ENCODE data around the gene CDK6.

Gene CDK6

DNA sequence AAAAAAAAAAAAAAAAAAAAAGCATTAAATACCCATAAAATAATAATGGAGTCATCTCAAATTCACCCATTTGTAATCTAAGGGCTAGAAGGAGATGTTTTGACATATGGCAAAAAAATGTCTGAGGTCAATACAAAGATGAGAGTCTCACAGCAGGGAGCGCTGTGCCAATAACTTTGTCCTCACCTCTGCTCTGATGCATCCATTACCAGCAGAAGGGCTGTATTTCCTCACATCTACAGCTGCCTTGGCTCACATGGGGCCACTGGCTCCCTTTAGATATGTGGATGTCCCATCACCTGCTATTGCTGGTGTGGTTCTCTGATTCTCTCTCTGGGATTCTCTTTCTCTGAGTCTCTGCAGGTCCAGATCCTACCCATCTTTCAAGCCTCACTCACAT, 155.9 kb downstream of the CDK6 start:
- no peak for DNase-seq (ENCODE audit: low read depth)

DNA sequence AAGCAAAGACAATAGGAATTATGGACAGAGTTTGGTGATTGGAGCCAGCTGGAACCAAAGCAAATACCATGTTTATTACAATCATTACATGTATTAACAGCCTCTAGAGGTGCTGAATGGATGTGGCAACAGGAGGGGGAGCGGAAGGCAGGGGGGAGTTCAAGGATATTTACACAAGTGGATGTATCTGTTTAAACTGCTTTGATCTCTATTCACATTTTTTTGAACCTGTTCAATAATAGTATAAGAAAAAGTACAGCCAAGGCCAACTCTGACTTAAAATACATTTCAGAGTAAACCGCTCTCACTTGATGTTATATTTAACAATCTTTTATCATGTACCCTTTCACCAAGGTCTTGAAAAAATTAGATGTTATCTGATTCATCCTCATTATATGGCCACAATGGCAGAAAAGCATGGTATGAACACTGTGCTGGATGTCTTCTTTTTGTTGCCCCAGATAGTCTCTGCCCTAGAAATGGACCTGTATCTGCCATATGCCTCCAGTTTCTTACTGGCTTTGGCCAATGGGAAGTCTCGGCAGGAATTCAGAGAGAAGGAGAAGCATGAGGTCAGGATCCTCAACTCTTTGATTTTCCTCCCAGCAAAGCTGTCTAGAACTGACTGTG, 158.0 kb downstream of the CDK6 start:
- no peak for DNase-seq (ENCODE audit: low read depth)

DNA sequence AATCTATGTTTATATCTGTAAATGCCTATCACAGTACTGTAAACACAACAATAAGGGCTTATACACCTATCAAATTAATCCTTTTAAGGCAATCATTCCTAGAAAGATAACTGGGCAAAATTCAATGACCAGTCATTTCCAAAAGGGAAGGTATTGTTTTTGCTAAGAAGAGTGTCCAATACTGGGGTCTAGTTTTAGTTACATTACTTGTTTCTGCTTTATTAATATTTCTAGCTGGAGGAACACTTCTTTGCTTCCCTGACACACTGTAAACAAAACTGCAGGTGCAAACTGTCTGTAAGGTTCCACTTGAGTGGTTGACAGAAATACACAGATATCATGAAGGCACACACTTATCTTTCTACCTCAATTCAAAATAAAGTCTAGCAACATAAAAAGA, 162.0 kb downstream of the CDK6 start:
- no peak for DNase-seq (ENCODE audit: low read depth)

DNA sequence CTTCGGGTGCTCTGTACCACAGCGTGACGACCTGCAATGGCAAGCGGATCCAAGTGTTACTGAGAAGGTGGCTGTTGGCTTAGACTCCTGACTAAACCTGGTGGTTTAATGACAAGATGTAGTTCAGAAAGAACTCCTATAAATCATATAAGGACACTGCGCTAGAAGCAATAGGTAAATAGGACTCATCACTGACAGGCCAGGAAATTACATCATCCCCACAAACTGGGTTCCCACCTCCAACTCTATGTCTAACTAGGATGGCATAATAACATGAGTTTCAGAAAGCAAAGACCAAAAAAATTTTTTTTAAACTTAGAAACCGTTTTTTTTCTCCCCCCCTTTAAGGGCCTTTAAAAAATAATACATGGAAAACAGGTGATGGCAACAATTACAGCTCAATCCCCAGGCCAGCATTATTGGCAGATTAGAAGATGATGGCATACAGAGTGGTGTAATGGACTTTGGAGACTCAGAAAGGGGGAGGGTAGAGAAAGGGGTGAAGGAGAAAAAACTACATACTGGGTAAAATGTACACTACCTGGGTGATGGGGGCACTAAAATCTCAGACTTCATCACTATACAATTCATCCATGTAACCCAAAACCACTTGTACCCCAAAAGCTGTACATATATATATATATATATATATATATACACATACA, 164.7 kb downstream of the CDK6 start:
- DNase-seq (ENCODE audit: low read depth): no peak

DNA sequence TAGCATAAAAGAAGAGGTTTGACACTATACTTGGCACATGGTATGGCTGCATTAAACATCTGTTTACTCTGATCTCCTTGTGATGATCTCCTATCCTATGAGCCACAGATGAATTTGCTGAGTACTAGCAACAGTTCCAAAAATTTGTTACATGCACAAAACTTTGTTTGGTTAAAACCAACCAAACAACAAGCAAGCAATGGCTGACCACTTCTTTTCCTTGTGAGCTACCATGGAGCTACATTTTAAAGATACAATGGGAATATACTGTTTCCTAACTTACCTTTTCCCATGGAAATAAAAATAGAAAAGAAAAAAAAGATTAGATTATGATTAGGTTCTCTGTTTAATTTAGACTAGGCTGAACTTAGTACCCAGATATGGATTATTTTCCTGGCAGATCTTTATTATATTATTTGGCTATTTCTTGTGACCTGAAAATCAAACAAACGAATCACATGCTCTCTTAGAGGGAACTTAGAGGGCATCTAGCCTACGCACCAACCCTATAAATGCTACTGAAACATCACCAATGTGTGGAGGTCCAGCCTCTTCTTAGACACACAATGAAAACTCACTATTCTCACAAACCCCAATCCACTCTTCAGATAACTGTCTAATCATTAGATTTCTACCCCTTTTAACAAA, 166.0 kb downstream of the CDK6 start:
- no peak for DNase-seq (ENCODE audit: low read depth)

DNA sequence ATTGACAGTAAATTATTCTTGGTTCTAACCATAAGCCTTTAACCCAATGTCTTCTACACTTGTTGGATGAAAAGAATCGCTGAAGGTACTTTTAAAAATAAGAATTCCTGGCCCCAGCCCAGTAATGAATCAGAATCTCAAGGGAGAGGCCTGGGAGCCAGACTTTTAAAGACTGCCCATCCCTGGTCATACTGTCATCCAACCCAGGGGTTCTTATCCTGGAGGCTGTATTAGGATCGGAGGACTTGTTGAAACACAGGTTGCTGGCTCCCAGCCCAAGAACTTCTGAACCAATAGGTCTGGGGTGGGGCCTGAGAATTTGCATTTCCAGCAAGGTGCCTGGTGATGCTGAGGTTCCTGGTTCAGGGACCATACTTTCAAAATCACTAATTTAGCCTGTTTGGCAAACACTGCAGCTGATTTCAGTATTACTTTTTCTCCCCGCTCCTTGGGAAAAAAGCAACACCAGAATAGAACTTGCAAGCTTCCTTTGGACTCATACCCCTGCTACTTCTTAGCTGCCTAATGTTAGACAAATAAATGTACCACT, 166.7 kb downstream of the CDK6 start:
- no peak for DNase-seq (ENCODE audit: low read depth)

DNA sequence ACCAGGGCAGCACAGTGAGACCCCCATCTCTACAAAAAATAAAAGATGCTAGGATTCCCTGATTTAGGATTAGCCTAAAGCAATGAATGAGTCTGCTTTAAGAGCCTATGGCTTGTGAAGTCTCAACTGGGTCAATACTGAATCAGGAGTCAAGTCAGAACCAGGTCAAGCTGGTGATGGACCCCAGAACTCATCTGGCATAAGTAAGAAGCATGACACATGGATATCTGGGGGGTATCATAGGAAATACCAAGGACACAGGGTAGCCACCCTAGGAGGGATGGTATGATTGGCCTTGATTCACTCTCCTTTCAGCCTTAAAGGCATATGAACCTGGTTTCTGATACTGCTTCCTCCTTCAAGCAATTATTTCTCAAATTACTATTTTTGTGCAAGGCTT, 167.8 kb downstream of the CDK6 start:
- DNase-seq (ENCODE audit: low read depth): no peak

DNA sequence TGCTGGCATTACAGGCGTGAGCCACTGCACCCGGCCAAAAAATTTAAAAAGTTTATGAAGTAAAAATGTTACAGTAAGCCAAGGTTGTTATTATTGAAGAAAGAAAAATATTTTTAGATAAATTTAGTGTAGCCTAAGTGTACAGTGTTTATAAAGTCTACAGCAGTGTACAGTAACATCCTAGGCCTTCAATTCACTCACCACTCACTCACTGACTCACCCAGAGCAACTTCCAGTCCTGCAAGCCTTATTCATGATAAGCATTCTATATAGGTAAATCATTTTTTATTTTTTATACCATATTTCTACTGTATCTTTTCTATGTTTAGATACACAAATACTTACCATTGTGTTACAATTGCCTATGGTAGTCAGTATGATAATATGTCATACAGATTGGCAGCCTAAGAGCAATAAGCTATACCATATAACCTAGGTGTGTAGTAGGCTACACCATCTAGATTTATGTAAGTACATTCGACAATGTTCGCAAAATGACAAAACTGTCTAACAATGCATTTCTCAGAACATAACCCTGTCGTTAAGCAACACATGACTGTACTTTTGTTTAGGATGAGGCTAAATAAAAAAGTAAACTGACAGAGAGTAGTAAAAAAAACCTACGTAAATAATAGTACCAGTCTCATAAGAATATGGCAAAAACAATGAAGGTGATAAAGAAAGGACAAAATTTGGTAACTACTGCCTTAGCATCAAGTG, 168.4 kb downstream of the CDK6 start:
- DNase-seq (ENCODE audit: low read depth): no peak

DNA sequence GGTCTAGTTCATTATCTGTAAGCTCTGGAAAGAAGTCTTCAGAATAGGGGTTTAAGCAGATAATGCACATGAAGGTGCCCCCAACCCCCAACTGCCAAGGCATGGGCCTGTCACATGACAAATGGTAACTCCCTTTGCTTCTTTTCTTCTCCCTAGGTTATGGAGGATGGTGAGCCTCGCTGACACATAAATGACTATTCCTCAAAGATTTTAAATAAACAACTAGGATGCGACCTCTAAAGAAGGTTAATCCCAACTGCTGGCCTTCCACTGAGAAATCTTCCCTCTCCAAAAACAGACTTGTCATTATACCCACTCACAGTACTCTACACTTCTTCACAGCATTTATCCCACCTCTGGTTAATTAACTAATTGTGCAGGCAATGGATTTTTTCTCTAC, 170.4 kb downstream of the CDK6 start:
- DNase-seq (ENCODE audit: low read depth): no peak

DNA sequence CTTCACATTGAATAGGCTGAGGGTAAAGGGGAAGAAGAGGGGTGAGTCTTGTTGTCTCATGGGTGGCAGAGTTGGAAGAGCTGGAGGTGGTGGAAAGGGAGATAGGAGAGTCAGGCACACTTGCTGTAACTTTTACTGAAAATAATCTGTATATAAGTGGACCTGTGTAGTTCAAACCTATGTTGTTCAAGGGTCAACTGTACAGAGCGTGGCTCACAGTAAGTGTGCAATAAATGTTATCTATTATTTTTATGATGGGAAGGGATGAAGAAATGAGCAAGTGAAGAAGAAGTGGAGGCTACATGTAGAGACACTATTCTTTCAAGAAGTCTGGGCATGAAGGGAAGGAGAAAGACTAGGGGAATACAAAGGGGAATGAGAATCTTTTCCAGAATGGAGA, 174.7 kb downstream of the CDK6 start:
- DNase-seq (ENCODE audit: low read depth): no peak

DNA sequence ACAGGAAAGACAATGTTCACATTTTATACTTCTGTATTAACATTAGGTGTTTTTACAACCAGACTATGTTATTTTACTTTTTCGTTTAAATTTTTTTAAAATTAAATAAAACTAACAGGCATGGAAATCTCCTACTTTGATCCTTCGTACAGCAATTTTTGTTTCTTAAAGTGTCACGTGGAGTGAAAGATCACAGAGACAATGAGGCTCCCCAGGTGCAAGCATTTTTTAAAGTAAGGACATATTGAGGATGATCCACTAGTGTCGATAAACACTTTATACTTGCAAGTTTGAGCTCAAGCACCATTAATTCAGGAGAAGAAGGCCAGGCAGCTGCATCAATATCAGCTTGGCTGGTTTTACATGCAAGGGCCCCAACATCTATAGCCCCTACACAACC, 177.7 kb downstream of the CDK6 start:
- DNase-seq (ENCODE audit: low read depth): no peak

DNA sequence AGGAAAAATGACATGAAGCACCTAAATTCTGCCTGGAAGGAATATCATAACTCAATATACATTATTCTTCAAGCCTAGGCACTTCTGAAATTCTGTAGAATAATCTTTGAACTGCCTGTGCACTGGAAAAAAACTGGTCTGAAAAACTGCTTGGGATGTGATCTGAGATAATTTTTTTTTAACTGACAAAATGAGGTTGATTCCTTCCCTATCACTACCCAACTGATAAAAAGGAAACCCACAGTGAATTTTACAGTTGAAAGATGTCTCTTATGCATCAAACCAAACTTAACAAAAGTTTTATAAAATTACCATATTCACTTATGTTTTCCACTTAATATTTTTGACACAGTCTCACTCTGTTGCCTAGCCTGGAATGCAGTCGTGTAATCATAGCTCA, 179.0 kb downstream of the CDK6 start:
- DNase-seq (ENCODE audit: low read depth): no peak

DNA sequence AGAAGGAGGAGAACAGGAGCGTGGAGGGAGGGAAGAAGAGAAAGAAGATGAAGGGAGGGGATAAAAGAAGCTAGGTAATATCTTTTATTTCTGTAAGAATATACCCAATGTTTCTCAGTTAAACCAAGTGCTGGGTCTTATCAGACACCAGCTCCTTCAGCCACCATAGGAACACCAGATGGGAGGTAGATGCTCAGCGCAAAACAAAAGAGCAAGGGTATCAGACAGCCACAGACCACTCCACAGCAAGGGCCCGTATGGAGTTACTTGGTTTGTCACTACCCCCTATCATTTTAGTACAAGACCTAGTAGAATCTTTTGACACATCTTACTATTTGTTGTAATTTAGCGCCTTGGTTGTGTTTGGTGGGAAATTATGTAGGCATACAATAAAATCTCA, 180.3 kb downstream of the CDK6 start:
- DNase-seq (ENCODE audit: low read depth): no peak

DNA sequence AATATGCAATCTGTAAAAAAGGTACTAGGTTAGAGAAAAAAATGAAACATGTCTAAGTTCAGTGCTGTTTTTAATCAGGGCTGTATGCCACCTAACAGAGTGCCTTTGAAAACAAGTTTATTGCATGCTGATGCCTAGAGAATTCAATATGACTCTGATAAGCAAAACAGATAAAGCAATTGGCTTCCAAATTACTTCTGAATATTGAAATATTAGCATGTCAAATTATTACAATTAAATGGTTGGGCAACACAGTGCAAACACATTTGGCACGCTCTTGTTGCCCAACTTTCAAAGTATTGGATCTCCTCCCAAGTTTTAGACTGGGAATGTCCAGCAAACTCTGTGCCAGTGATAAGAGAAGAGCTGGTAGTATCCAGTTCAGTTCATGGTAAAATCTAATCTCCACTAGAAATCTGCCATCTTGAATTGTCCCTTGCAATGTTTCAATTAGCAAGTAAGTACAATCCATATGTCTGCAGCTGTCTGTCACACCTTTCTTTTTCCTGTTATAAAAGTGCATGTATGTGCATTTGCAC, 181.0 kb downstream of the CDK6 start:
- DNase-seq (ENCODE audit: low read depth): peak; percentile 26

DNA sequence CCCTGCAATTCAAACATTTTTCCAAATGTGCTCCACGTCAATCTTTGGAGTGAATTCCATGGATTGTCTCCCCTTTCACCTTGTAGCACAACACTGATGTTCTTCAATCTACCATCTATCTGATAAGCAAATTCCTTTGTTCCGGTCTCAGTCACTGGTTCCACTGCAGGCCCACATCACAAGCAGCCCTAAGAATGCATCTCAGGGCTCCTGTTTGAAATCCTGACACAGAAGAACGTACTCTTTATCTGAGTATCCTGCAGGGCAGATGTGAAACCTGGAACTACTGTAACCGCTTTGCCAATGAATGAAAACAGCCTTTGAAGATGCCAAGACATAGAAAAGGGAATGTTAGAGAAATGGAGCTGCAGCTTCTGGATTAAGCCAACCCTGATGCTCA, 183.2 kb downstream of the CDK6 start:
- no peak for DNase-seq (ENCODE audit: low read depth)

DNA sequence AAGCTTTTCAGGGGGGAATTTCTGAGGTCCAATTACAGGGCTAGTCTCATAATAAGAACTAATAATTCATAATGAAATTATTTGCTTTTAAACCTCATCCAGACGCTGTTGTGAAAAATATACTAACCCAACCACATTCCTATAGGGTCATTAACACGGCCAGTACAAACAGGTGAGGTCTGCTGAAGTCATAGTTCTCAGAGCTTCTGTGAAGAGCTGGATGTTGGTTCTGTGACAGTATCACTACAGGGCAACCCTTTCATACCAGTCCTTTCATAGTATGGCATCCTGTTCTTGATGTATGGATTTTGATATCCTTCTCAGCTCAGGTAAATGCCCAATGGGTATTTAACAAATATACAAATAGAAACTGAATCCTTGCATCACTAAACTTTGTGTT, 183.8 kb downstream of the CDK6 start:
- DNase-seq (ENCODE audit: low read depth): no peak

DNA sequence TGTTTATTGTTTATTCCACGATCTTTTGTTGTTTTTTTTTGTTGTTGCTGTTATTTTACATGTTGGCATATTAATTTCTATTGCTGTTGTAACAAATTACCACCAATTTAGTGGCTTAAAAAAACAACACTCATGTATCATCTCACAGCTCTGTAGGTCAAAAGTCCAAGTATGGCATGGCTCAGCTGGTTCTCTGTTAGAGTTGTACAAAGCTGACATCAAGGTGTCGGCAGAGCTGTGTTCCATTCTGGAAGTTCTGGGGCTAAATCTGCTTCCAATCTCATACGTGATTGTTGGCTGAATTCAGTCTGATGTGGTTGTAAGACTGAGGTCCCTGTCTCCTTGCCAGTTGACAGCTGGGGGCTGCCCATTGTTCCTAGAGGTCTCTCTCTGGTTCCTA, 186.0 kb downstream of the CDK6 start:
- DNase-seq (ENCODE audit: low read depth): no peak

DNA sequence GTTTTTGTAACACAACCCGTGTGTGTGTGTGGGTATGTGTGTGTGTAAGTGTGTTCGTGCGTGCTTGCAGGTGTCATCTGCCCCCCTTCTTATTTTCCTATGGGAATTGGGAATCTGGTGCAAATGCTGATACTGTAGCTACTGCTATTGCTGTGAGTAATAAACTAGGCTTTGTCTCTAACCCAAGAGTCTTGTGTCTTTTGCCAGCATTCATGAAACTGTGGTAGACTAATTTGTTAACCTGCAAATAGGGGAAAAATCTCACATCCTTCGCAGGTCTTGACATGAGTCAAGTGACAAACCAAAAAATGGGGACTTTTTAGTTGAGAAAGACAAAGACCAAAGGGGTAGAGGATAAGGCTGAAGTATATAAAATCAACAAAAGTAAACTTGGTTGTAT, 188.3 kb downstream of the CDK6 start:
- DNase-seq (ENCODE audit: low read depth): no peak

DNA sequence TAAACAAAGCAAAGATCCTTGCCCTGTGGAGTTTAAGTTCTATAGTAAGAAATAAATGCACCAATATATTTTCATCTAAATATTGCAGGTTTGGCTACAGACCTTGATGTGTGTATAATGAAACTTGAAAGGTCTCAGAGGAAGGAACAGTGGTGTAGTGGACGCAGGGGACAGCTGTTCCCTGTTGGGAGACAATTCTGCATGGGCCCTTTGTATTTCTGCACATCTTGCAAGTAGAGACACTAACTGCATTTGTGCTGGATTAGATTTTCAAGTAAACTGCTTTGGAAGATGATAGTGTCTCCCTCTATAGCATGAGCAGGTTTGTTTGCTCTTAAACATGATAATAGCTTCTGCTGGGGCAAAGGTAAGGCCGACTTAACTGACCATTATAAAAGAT, 188.7 kb downstream of the CDK6 start:
- DNase-seq (ENCODE audit: low read depth): no peak

DNA sequence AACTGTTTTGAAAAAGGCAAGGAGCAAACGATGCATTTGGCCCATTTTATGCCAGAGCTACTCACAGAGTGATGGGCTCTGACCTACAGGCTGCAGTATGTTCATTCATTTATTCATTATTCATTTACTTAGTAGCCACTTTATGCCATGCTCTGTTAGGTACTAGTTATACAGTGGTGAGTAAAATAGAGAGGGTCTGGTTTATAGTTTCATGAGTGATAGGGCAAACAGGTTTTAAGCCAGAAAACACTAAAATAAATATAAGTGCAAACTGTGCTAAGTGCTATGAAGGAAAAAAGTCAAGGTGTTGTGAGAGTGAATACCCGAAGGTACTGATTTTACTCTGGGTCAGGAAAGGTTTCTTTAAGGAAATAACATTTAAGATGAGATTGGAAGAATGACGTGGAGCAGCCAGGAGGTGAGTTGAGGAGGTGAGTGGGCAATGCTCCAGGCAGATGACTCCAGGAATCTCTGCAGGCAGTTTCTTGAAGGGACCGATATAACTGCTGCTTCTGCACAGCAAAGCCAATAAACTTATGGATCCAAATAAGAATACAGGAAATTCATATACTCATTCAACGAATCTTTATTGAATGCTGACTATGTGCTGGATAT, 189.3 kb downstream of the CDK6 start:
- no peak for DNase-seq (ENCODE audit: low read depth)

DNA sequence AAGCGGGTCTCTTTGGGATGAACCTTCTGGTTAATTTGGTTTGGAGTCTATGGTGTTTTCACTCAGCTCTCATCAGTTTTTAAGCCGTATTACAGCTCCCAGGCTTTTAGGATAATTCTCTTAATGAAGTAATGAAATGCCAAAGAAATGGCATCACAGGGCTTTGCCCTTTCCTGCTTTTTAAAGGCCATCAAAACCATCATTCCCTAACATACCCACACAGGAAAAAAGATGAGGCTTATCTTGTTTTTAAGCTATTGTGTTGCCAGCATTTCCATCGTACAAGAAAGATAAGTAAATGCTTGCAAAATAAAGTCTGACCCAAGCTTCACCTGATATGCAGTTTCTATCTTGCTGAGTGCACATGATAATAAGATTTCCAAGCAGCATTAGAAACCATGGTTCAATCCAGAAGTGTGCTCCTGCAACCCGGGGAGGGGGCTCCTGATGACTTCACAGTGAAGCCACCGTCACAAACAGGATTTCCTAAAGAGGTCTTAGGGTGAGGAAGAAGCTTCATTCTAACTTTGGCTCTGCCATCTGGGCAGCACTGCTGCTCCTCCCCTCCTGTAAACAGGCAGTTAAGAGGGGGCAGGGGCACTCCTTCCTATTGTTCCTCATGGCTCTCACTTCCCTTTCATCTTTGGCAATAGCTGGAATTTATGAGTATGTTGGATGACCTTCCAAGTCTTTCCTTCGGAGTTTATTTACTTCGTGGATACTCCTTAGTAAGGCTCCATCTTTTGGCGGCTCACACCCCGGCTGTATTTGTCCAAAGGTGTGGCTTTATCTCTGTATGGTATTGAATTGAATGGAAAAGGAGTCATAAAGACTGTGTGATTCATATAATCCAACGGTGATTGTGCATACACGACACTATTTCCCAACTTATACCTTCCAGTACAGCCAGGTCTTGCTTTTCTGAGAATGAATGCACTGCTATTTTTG, 191.0 kb downstream of the CDK6 start:
- DNase-seq (ENCODE audit: low read depth): no peak
